HG03521 (cell line): ENCODE results near the gene C9.
"Not testable (repeated sequence)": the region's sequence is repeated elsewhere in the genome, so short reads cannot be mapped to it uniquely, and the experiment has no call there.

Experiments used
- ATAC-seq: cut with Tn5 transposase; IDR thresholded peaks from one replicate; pipeline ENCODE4 v1.9.1; 2021; ENCODE audit warnings: mild to moderate bottlenecking, moderate library complexity; ENCODE audit not compliant: unreplicated experiment

Gene C9

GRCh38 chr5:39333104-39333503 lies 31.2 kb downstream of the C9 start:
- ATAC-seq: no peak

DNA sequence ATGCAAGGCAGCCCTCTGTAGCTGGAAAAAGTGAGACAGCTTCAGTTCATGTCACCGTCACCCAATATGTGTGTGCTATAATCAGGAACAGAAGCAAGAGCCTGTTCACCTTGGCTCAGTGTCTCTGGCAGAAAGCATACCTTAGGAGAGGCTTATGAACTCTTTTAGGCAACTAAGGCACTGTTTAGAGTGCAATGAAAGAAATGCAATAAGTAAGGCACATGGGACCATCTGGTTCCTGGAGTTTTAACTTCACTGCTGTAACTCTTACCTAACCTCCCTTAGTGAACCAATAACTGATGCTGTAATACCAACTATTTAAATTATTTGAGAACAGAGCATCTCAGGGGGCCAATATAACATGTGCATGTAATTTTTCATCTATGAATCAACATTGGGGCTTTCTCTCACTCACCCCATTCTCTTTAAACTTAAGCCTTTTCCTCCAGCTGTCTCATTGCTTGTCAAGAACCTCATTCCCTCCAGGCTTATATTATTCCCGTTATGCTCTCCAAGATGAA lies 32.4 kb downstream of the C9 start:
- ATAC-seq: no peak

DNA sequence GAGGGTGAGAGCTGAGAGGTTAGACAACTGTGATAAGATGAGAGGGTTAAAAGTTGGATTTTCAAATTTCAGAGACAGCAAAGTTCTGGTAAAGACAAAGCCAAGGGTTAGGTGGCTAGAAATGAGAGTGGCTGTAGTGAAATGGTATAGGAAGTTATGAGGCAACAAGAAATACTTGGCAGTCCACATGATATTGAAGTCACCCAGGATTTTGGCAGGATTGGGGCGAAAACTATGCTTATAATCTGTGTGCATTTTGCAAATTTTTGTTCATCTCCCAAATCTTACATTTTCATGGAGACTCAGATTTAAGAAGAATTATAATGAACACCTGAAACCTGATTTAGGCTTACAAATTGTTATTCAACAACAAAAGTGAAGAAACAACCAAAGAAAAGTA lies 35.6 kb downstream of the C9 start:
- ATAC-seq: no peak

GRCh38 chr5:39323542-39323941 lies 40.8 kb downstream of the C9 start:
- ATAC-seq: no peak

- no peak for ATAC-seq
Observed at GRCh38 chr5:39319395-39319794, 44.9 kb downstream of the C9 start.

GRCh38 chr5:39316464-39316863 lies 47.8 kb downstream of the C9 start:
- ATAC-seq: not testable (repeated sequence)

GRCh38 chr5:39315995-39316394 lies 48.3 kb downstream of the C9 start:
- ATAC-seq: no peak

- no peak for ATAC-seq
Observed at GRCh38 chr5:39314591-39314990, 49.7 kb downstream of the C9 start.

DNA sequence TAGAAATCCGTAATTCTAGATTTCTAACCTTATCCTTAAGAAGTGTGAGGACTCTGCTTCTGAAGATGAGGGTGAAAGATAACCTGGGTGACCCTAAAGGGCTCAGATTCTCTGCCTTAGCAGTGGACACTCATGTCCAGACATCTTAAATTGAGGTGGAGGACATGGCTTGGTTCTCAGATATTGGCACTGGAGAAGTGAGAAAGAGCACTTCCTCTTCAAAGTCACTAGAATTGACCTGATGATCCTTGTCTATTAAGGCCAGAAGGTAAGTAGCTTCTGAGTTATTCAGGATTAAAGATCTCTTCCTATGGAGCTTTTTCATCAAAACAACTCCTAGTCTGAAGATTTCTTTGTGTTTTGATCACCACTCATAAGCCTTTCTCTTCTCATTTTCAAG lies 54.8 kb downstream of the C9 start:
- ATAC-seq: no peak

- no peak for ATAC-seq
Observed at GRCh38 chr5:39302472-39302871, 61.8 kb downstream of the C9 start.

DNA sequence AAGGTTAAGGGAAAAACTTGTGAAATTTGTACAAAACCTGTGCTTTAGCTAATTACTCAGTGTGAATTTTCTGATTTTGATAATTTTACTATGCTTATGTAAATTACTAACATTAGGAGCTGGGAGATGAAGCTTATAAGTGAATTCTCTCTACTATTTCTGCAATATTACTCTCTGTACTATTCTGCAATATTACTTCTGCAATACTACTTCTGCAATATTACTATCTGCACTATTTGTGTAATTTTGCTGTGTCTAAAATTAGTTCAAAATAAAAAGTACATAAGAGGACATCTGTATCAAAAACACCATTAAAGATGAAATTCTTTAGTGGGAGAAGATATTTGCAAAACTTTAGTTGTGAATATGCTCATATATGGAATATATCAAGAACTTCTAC lies 62.9 kb downstream of the C9 start:
- ATAC-seq: no peak

GRCh38 chr5:39299962-39300361 lies 64.3 kb downstream of the C9 start:
- no peak for ATAC-seq

DNA sequence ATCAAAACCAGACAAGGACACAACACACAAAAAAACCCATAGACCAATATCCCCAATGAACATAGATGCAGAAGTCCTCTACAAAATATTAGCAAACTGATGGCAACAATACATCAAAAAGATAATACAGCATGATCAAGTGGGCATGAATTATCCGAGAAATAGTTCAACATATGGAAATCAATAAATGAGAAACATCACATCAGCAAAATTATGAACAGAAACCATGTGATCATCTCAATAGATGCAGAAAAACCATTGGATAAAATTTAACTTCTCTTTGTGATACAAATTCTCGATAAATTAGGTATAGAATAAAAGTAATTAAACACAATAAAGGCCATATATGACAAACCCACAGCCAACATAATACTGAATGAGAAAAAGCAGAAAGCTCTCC lies 69.6 kb downstream of the C9 start:
- ATAC-seq: no peak

GRCh38 chr5:39284552-39284951 lies 79.7 kb downstream of the C9 start:
- ATAC-seq: no peak

DNA sequence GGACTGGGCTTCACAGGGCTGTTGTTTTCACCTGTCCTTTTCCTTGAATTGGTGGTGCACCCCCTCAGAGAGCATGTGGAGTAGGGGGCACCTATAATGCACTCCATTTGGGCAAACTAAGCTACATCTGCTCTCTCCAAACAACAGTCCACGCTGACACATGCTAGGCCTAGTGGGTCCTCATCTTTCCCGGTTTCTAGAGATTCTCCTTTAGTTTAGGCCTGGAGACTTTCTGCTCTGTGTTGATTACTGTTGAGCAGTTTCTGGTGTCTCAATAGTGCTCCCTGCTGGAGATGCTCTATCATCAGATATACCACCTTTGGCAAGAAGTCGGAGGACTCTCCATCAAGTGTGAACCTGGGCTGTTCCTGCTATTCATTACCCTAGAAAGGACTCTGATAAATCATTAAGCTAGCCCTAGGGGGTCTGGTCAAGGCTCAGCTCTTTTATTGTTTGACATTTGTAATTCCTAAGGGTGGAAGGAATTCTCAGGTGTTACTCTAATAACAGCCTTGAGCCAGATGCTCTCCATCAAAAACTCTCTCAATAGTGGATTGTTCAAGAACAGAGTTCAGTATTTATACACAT lies 81.0 kb downstream of the C9 start:
- ATAC-seq: peak; percentile 65

GRCh38 chr5:39282561-39282960 lies 81.7 kb downstream of the C9 start:
- ATAC-seq: no peak

DNA sequence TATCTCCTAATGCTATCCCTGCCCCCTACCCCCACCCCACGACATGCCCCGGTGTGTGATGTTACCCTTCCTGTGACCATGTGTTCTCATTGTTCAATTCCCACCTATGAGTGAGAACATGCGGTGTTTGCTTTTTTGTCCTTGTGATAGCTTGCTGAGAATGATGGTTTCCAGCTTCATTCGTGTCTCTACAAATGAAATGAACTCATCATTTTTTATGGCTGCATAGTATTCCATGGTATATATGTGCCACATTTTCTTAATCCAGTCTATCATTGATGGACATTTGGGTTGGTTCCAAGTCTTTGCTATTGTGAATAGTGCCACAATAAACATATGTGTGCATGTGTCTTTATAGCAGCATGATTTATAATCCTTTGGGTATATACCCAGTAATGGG lies 88.4 kb downstream of the C9 start:
- ATAC-seq: not testable (repeated sequence)

DNA sequence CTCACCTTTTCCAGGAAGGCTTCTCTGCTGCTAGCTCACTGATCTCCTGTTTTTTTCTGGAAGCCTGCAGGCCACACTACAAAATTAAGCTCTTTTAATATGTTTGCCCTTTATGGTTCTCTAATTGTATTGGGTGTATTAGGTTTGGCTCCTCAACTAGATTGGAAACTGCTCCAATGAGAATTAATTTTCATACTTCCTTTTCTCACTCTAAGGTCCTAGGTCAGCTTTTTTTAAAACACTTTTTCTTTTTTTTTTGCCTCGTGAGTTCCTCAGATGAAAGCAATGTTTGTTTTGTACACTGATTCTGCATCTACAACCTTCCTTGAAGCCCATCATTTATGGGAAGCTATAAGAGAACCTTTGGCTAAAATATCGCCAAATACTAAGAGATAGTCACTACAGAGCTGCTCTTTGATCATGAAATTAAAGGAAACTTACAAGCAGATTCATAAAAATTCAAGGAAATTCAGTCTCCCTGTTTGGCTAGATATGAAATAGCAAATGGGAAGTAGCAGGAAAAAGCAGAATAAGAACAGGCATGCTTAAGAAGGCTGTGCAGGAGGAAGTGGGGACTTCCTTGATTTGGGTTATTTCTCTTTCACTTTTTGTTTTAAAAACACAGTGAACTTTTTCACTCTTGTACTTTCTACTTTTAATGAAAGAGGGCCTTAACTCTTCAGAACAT lies 89.8 kb downstream of the C9 start:
- ATAC-seq: peak; percentile 71

DNA sequence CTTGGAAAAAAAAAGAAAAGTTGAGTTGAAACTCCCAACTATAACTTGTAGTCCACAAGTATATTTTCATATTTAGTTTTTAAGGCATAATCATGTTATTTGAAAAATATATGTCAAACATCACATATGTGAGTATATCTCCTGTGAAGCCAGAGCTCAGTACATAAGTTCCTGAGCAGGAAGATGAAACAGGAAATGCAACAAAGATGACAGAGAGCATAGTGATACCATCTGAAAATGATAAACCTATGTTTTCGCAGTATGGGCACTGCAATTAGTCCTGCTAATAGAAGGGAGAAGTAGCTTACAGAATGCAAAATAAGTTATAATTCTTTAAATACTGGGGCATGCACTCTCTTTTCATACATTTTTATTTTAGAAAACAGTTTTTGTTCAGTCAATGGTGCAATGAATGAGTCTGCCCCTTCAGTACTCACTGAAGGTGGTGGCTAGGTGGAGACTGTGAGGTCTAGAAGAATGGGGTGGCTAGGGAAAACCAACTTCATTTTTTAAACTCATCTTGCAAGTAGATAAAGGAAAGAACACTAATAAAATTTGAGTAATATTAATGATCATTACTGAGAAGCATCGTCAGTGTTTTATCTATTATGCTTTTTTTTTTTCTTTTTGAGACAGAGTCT lies 90.9 kb downstream of the C9 start:
- no peak for ATAC-seq

DNA sequence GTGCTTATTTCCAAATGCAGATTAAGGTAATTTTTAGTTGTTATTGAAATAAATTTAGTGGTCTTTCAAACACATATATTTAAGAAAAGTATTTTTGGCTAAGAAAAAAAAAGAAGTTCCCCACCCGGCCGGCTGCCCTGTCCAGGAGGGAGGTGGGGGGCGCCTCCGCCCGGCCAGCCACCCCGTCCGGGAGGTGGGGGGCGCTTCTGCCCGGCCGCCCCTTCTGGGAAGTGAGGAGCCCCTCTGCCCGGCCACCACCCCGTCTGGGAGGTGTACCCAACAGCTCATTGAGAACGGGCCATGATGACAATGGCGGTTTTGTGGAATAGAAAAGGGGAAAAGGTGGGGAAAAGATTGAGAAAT lies 91.4 kb downstream of the C9 start:
- ATAC-seq: not testable (repeated sequence)

DNA sequence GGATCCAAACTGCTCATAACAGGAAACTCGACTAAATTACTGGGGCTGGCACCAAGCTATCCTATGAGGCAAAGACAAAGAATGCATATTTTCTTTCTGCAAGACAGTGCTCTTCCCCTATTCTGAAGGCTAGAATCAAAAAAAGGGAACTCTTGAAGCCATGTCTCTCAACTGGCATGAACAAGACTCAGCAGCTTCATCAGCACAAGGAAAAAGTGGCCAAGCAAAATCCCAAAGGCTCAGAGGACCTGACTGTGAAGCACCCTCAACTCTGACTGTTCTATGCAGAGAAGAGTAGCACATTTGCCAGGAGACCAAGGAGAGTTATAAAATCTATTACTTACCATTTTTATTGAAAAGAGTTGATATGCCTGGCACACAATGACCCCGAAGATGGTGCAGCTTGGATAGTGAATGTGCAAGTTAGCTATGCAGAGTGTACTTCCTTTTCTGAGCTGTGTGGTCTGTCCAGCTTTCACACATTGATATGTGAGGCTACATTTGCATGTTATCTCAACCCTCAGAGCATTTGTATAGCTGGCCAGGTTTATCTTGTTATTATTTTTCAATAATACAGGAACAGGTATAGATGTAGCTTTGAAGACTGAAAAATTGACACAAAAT lies 94.0 kb downstream of the C9 start:
- peak; percentile 76 for ATAC-seq

- ATAC-seq: no peak
Observed at GRCh38 chr5:39267186-39267585, 97.1 kb downstream of the C9 start.
